GM10266 (cell line): ENCODE measurements around the gene GRID2.

ENCODE experiments used
- DNase-seq: peaks from one replicate; pipeline ENCODE4 v3.0.0; 2012; ENCODE audit errors: extremely low spot score
- TF ChIP-seq, protein P1 (sequence below): IDR thresholded peaks from 2 replicates; pipeline ENCODE4 v1.5.1; 2012; ENCODE audit warnings: mild to moderate bottlenecking, low read depth; ENCODE audit not compliant: control insufficient read depth, insufficient read depth; ENCODE audit errors: missing control alignments

The GRID2 gene

DNA sequence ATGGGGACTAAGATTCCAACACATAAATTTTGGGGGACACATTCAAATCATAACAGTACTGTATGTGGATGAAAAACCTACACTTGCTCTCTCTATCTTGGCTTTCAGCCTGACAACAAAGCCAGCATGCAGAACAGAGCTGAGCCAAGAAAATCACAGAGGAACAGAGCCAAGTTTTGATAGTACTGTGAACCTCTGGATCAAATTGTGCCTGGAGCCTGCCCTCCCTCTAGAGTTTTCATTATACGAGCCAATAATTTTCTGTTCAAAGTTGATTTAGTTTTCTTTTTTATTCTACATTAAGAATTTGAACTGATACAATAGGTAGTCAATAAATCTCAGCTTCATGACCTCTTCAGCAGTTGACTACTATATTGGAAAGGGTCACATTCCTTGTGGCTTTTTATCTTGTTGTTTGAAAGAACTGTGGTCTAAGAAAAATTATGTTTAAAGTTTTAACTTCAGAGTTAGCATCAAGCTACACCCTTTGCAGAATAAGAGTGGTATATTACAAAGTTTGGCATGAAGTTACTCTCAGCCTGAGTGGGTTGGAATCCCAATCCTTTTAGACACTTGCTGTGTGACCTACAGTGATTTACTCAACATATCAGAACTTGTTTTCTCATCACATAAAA is 31.1 kb downstream of the GRID2 start:
- no peak for DNase-seq
- TF ChIP-seq, protein P1, sequence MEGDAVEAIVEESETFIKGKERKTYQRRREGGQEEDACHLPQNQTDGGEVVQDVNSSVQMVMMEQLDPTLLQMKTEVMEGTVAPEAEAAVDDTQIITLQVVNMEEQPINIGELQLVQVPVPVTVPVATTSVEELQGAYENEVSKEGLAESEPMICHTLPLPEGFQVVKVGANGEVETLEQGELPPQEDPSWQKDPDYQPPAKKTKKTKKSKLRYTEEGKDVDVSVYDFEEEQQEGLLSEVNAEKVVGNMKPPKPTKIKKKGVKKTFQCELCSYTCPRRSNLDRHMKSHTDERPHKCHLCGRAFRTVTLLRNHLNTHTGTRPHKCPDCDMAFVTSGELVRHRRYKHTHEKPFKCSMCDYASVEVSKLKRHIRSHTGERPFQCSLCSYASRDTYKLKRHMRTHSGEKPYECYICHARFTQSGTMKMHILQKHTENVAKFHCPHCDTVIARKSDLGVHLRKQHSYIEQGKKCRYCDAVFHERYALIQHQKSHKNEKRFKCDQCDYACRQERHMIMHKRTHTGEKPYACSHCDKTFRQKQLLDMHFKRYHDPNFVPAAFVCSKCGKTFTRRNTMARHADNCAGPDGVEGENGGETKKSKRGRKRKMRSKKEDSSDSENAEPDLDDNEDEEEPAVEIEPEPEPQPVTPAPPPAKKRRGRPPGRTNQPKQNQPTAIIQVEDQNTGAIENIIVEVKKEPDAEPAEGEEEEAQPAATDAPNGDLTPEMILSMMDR: no peak

DNA sequence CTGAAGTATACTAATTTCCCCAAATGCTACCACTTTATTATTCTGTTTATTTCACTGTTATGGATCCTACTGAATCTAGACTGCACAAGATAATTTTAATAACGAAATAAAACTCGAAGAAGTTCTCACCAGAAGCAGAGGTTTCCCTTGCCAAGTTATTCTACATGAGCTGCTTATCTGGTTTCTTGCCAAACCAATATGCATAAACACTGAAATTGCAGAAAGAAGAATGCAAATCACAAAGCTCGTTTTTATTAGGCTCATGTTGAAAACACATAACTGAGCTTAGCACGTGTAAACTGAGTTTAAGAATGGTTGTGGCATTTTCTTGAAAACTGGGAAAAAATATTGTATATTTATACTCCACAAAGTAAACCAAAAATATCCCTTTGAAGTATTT is 35.9 kb downstream of the GRID2 start:
- TF ChIP-seq, protein P1: no peak
- no peak for DNase-seq

DNA sequence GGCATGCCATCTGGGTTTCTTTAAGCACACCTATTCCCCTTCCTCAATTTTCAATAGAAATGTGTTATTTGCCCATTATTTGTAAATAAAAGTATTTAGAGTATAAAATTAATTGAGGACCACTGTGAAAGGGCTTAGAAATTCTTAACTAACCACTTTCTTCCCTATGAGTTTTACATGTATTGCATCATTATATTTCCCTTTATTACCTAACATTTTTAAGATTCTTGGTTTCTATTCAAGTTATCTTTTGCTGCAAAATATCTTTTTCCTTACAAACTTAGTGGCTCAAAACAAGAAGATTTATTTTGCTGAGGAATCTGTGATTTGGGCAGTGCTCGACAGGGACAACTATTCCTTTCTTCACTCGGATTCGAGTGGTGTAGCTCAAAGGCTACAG is 40.5 kb downstream of the GRID2 start:
- TF ChIP-seq, protein P1: no peak
- DNase-seq: no peak

DNA sequence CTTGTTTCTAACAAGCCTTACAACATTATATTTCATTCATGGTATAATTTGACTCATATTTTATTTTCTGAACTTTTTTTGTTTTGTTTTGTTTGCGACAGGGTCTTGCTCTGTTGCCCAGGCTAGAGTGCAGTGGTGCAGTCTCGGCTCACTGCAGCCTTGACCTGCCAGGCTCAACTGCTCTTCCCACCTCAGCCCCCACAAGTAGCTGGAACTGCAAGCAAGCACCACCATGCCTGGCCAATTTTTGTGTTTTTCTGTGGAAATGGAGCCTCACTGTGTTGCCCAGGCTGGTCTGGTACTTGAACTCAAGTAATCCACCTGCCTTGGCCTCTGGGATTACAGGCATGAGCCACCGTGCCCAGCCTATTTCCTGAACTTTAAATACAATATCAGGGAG is 42.5 kb downstream of the GRID2 start:
- no peak for DNase-seq
- TF ChIP-seq, protein P1: no peak

GRCh38 chr4:92357966-92358365 is 54.2 kb downstream of the GRID2 start:
- DNase-seq: no peak
- TF ChIP-seq, protein P1: no peak

DNA sequence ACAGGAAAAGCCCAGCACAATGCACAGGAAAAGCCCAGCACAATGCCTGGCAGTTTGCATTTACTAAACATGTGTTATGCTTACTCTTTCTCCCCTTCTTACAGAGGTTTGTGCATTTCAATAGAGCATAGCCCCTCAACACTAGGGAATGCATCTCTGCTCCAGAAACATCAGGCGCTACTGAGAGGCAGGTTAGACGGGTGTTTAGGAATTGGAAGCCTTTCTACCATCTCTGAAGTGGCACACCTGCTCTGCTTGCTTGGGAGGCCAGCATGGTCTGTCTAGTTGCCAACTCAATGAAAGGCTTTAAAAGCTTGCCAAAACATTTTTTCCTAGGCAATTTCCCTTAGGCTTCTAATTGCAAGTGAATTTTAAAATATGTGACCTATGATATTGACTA is 55.7 kb downstream of the GRID2 start:
- TF ChIP-seq, protein P1: no peak
- DNase-seq: no peak

- no peak for DNase-seq
- TF ChIP-seq, protein P1: no peak
Observed at GRCh38 chr4:92362028-92362427, 58.3 kb downstream of the GRID2 start.
